ENCODE results near the gene NUB1.
A peak's percentile ranks its signal among the peaks of the same experiment; 100 is the strongest.

Gene NUB1

GRCh38 chr7:151321341-151321740 is 20.3 kb upstream of the NUB1 start:
- H3K27ac Mint-ChIP-seq = no peak overlapping the region
- no peaks in the 10 kb centered on the region for H3K4me1 Mint-ChIP-seq (ENCODE audit: low read depth)
- peaks cover 1% of the 10 kb centered on the region for H3K36me3 Mint-ChIP-seq (ENCODE audit: low read depth)
- DNase-seq (ENCODE audit: low spot score) = no peak
- H3K4me3 Mint-ChIP-seq = no peak overlapping the region
- H3K27me3 Mint-ChIP-seq (ENCODE audit: low read depth) = peaks cover 6% of the 10 kb centered on the region
- peaks cover 23% of the 10 kb centered on the region for H3K9me3 Mint-ChIP-seq

GRCh38 chr7:151322906-151323305 is 18.7 kb upstream of the NUB1 start:
- Mint-ChIP-seq H3K36me3 (ENCODE audit: low read depth) (peaks cover 1% of the 10 kb centered on the region), H3K4me1 (ENCODE audit: low read depth) (no peaks in the 10 kb centered on the region), H3K9me3 (peaks cover 23% of the 10 kb centered on the region), H3K27ac (no peak overlapping the region), H3K27me3 (ENCODE audit: low read depth) (peaks cover 8% of the 10 kb centered on the region), H3K4me3 (no peak overlapping the region)
- DNase-seq (ENCODE audit: low spot score) = no peak

DNA sequence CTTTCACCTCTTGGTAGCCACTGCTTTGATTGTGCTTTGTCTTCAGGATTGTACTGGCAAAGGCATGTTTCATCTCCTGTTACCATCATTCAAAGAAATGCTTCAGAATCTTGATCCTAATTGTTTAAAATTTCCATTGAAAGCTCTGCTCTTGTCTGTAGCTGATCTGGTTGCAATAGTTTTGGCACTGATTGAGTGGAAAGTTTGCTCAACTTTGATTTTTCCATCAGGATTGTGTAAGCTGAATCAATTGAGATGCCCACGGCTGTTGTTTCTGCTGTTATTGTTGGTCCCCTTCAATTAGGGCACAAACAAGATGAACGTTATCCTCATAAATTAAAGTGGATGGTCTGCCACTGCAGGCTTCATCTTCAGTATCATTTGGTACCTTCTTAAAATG is 14.6 kb upstream of the NUB1 start:
- no peaks in the 10 kb centered on the region for H3K4me1 Mint-ChIP-seq (ENCODE audit: low read depth)
- H3K9me3 Mint-ChIP-seq = peaks cover 5% of the 10 kb centered on the region
- H3K4me3 Mint-ChIP-seq = no peak overlapping the region
- H3K27ac Mint-ChIP-seq = no peak overlapping the region
- H3K36me3 Mint-ChIP-seq (ENCODE audit: low read depth) = no peaks in the 10 kb centered on the region
- no peak for DNase-seq (ENCODE audit: low spot score)
- H3K27me3 Mint-ChIP-seq (ENCODE audit: low read depth) = peaks cover 16% of the 10 kb centered on the region

- Mint-ChIP-seq H3K27me3 (ENCODE audit: low read depth) (peaks cover 16% of the 10 kb centered on the region), H3K4me1 (ENCODE audit: low read depth) (no peaks in the 10 kb centered on the region), H3K27ac (no peak overlapping the region), H3K4me3 (no peak overlapping the region), H3K9me3 (peaks cover under 1% of the 10 kb centered on the region), H3K36me3 (ENCODE audit: low read depth) (no peaks in the 10 kb centered on the region)
- DNase-seq (ENCODE audit: low spot score) = no peak
Measured at GRCh38 chr7:151327659-151328058, 14.0 kb upstream of the NUB1 start.

DNA sequence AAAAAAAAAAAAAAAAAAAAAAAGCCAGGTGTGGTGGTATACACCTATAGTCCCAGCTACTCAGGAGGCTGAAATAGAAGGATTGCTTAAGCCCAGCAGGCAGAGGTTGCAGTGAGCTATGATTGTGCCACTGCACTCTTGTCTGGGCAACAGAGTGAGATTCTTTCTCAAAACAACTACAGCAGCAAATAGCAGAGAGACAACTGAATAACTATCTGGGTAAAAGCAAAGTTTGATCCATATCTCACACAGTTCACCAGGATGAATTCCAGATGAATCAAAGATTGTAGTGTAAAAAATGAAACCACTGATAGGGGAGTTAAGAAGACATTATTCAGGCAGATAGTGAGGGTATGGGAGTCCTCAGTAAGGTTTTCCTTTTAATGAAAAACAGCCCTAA is 11.4 kb upstream of the NUB1 start:
- no peaks in the 10 kb centered on the region for H3K4me1 Mint-ChIP-seq (ENCODE audit: low read depth)
- no peaks in the 10 kb centered on the region for H3K9me3 Mint-ChIP-seq
- H3K36me3 Mint-ChIP-seq (ENCODE audit: low read depth) = no peaks in the 10 kb centered on the region
- DNase-seq (ENCODE audit: low spot score) = no peak
- H3K27ac Mint-ChIP-seq = no peak overlapping the region
- no peak overlapping the region for H3K4me3 Mint-ChIP-seq
- H3K27me3 Mint-ChIP-seq (ENCODE audit: low read depth) = peaks cover 10% of the 10 kb centered on the region

GRCh38 chr7:151330661-151331060 is 11.0 kb upstream of the NUB1 start:
- H3K4me1 Mint-ChIP-seq (ENCODE audit: low read depth) = no peaks in the 10 kb centered on the region
- H3K9me3 Mint-ChIP-seq = no peaks in the 10 kb centered on the region
- H3K27me3 Mint-ChIP-seq (ENCODE audit: low read depth) = peaks cover 10% of the 10 kb centered on the region
- DNase-seq (ENCODE audit: low spot score) = no peak
- no peak overlapping the region for H3K4me3 Mint-ChIP-seq
- H3K36me3 Mint-ChIP-seq (ENCODE audit: low read depth) = no peaks in the 10 kb centered on the region
- no peak overlapping the region for H3K27ac Mint-ChIP-seq

GRCh38 chr7:151334628-151335027 is 7.0 kb upstream of the NUB1 start:
- peaks cover 3% of the 10 kb centered on the region for H3K4me1 Mint-ChIP-seq (ENCODE audit: low read depth)
- peaks cover 8% of the 10 kb centered on the region for H3K27me3 Mint-ChIP-seq (ENCODE audit: low read depth)
- no peak overlapping the region for H3K27ac Mint-ChIP-seq

DNA sequence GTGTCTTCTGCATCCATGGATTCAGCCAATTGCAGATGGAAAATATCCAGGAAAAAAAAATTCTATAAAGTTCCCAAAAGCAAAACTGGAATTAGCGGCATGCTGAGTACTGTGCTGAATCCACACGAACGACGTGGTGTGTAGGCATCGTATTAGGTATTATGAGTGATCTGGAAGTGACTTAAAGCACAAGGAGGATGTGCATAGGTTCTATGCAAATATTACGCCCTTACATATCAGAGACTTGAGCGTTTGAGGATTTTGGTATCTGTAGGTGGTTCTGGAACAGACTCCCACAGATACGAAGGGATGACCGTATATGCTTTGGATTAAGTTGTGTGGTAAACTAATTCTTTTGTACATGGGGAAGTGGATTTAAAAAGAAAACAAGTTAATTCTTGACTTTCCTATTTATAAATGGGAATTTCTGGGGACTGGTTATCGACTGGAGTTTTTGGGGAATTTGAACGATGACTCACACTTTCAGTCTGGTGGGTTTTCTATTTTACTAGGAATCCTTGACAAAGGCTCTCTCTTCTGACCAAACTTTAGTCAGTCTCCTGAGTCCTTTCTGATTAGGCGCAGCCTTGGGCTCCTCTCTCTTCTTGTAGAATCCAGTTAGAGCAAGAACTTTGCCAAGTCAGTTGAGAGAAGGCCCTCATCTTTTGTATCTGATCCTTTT is 5.4 kb upstream of the NUB1 start:
- Mint-ChIP-seq H3K4me3 (no peak overlapping the region), H3K36me3 (ENCODE audit: low read depth) (peaks cover 3% of the 10 kb centered on the region), H3K4me1 (ENCODE audit: low read depth) (peaks cover 15% of the 10 kb centered on the region), H3K27ac (no peak overlapping the region), H3K9me3 (peaks cover 12% of the 10 kb centered on the region), H3K27me3 (ENCODE audit: low read depth) (peaks cover under 1% of the 10 kb centered on the region)
- DNase-seq (ENCODE audit: low spot score) = no peak

More at GRCh38 chr7:151334628-151335027, 7.0 kb upstream of the NUB1 start:
- H3K36me3 Mint-ChIP-seq (ENCODE audit: low read depth) = peaks cover 2% of the 10 kb centered on the region
- no peak for DNase-seq (ENCODE audit: low spot score)
- H3K4me3 Mint-ChIP-seq = no peak overlapping the region
- H3K9me3 Mint-ChIP-seq = peaks cover 7% of the 10 kb centered on the region

GRCh38 chr7:151337346-151337745 is 4.3 kb upstream of the NUB1 start:
- Mint-ChIP-seq H3K27me3 (ENCODE audit: low read depth) (no peaks in the 10 kb centered on the region), H3K27ac (no peak overlapping the region), H3K4me3 (no peak overlapping the region), H3K36me3 (ENCODE audit: low read depth) (peaks cover 3% of the 10 kb centered on the region), H3K9me3 (peaks cover 12% of the 10 kb centered on the region), H3K4me1 (ENCODE audit: low read depth) (peaks cover 15% of the 10 kb centered on the region)
- DNase-seq (ENCODE audit: low spot score) = no peak

DNA sequence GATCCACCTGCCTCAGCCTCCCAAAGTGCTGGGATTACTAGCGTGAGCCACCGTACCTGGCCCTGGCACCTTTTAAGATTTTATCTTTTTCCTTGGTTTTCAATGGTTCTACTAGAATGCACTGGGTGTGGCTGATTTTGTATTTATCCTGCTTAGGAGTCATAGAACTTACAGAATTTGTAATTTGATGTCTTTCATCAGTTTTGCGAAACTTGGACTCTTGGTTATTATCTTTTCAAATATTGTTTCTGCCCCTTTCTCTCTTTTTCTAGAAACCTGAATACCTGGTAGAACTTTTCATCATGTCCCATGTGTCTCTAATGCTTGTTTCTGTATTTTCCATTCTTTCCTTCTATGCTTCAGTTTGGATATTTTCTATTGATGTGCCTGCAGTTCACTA is 2.8 kb upstream of the NUB1 start:
- peak overlapping the region; percentile 31 for H3K27ac Mint-ChIP-seq
- no peaks in the 10 kb centered on the region for H3K27me3 Mint-ChIP-seq (ENCODE audit: low read depth)
- H3K4me3 Mint-ChIP-seq = no peak overlapping the region
- H3K4me1 Mint-ChIP-seq (ENCODE audit: low read depth) = peaks cover 23% of the 10 kb centered on the region
- H3K9me3 Mint-ChIP-seq = peaks cover 12% of the 10 kb centered on the region
- no peak for DNase-seq (ENCODE audit: low spot score)
- H3K36me3 Mint-ChIP-seq (ENCODE audit: low read depth) = peaks cover 11% of the 10 kb centered on the region

- peak overlapping the region; percentile 61 for H3K4me3 Mint-ChIP-seq
- H3K4me1 Mint-ChIP-seq (ENCODE audit: low read depth) = peaks cover 23% of the 10 kb centered on the region
- H3K27me3 Mint-ChIP-seq (ENCODE audit: low read depth) = no peaks in the 10 kb centered on the region
- H3K36me3 Mint-ChIP-seq (ENCODE audit: low read depth) = peaks cover 11% of the 10 kb centered on the region
- peak overlapping the region; percentile 88 for H3K27ac Mint-ChIP-seq
- H3K9me3 Mint-ChIP-seq = peaks cover 12% of the 10 kb centered on the region
- DNase-seq (ENCODE audit: low spot score) = no peak
Measured at GRCh38 chr7:151339651-151340382, 1.8 kb upstream of the NUB1 start.

DNA sequence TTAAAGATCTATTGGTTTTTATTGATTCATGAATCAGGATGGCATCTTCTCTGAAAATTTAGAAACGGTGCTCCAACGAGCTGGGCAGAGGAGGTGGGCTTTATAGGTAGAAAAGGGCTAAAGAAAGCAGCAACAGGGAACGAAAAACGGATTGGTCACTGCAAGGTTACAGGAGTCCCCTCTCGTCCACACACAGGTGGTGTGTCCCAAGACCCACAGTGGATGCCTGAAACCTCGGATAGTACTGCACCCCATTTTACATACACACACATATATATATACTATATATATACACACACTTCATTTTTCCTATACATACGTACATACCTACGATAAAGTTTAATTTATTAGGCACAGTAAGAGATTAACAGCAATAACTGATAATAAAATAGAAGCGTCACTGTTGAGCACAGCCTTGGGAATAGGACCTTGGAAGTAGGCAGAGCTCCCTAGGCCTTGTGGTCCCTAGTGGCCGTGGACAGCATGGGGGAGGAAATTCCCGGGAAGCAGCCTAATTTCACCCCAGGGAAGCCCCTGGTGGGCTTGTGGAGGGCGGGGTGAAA is 737 bp upstream of the NUB1 start:
- peaks cover 12% of the 10 kb centered on the region for H3K9me3 Mint-ChIP-seq
- H3K36me3 Mint-ChIP-seq (ENCODE audit: low read depth) = peaks cover 14% of the 10 kb centered on the region
- no peak for DNase-seq (ENCODE audit: low spot score)
- peaks cover 26% of the 10 kb centered on the region for H3K4me1 Mint-ChIP-seq (ENCODE audit: low read depth)
- H3K4me3 Mint-ChIP-seq = peak overlapping the region; percentile 61
- H3K27ac Mint-ChIP-seq = peak overlapping the region; percentile 71
- no peaks in the 10 kb centered on the region for H3K27me3 Mint-ChIP-seq (ENCODE audit: low read depth)

DNA sequence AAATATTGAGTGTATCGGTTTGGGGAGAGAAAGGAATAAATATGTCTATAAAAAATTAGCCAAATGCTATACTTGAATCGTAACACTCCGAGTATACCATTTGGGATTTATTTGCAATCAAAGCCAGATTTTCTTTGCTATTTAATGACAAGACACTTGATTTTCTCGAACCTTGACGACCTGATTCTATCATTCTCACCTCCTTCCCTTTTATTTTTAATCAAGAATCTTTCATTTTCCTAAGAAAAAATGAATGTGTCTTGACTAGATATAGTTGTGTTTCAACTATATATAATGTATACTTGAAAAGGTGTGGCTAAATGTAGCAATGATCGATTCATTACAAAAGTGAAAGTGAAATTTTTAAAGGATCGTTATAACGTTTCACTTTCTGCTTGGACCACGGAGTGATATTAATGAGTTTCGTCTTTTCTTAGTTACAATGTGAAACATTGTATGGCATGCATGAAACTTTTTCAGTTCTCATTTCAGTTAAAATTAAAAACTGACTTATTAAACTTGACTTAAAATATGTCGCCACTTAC is 562 bp downstream of the NUB1 start:
- peak overlapping the region; percentile 84 for H3K4me3 Mint-ChIP-seq
- H3K27me3 Mint-ChIP-seq (ENCODE audit: low read depth) = no peaks in the 10 kb centered on the region
- H3K9me3 Mint-ChIP-seq = peaks cover 12% of the 10 kb centered on the region
- peak overlapping the region; percentile 90 for H3K27ac Mint-ChIP-seq
- H3K4me1 Mint-ChIP-seq (ENCODE audit: low read depth) = peaks cover 28% of the 10 kb centered on the region
- H3K36me3 Mint-ChIP-seq (ENCODE audit: low read depth) = peaks cover 24% of the 10 kb centered on the region
- no peak for DNase-seq (ENCODE audit: low spot score)

- peak overlapping the region; percentile 90 for H3K27ac Mint-ChIP-seq
- no peaks in the 10 kb centered on the region for H3K27me3 Mint-ChIP-seq (ENCODE audit: low read depth)
- peaks cover 30% of the 10 kb centered on the region for H3K4me1 Mint-ChIP-seq (ENCODE audit: low read depth)
- H3K9me3 Mint-ChIP-seq = peaks cover 12% of the 10 kb centered on the region
- H3K4me3 Mint-ChIP-seq = peak overlapping the region; percentile 84
- DNase-seq (ENCODE audit: low spot score) = no peak
- peaks cover 26% of the 10 kb centered on the region for H3K36me3 Mint-ChIP-seq (ENCODE audit: low read depth)
Measured at GRCh38 chr7:151342811-151343210, 1.2 kb downstream of the NUB1 start.
